OCI-LY3 (cell line): ENCODE measurements around the gene RNF168.
"Not testable (repeated sequence)": the region's sequence is repeated elsewhere in the genome, so short reads cannot be mapped to it uniquely, and the experiment has no call there.

Experiments
- H2AFZ ChIP-seq: fragments of 200-600, 300-600 bp; shearing (Covaris generic); 2 replicates; pipeline ENCODE4 v1.6.0; 2014; ENCODE audit warnings: antibody characterized with exemption, low read depth, low read length
- H3K27ac ChIP-seq: fragments of 200-600, 300-600 bp; sonication (generic); 2 replicates; pipeline ENCODE4 v1.5.1; 2014; ENCODE audit warnings: mild to moderate bottlenecking, low read length, moderate library complexity, mixed read lengths
- H3K27me3 ChIP-seq: fragments of 200-600, 300-600 bp; sonication (generic); 2 replicates; pipeline ENCODE4 v1.6.1; 2014; ENCODE audit warnings: low read depth, low read length, mixed read lengths
- H3K36me3 ChIP-seq: fragments of 200-600, 300-600 bp; sonication (generic); replicated peaks from 2 replicates; pipeline ENCODE3; 2014; ENCODE audit warnings: low read depth, low read length, mixed read lengths
- H3K4me1 ChIP-seq: fragments of 300-600, 200-600 bp; sonication (generic); 2 replicates; pipeline ENCODE4 v1.6.1; 2014; ENCODE audit warnings: low read length, mixed read lengths
- H3K4me2 ChIP-seq: fragments of 200-600, 300-600 bp; sonication (generic); 2 replicates; pipeline ENCODE4 v1.6.1; 2014; ENCODE audit warnings: low read length, mixed read lengths
- H3K4me3 ChIP-seq: fragments of 300-600, 200-600 bp; sonication (generic); 2 replicates; pipeline ENCODE4 v1.5.1; 2014; ENCODE audit warnings: antibody characterized with exemption, mild to moderate bottlenecking, low read length, moderate library complexity
- H3K79me2 ChIP-seq: fragments of 300-600, 200-600 bp; shearing (Covaris generic); 2 replicates; pipeline ENCODE4 v1.6.1; 2014; ENCODE audit warnings: mild to moderate bottlenecking, low read length, mixed read lengths
- H3K9ac ChIP-seq: fragments of 300-600, 200-600 bp; shearing (Covaris generic); 2 replicates; pipeline ENCODE4 v1.6.0; 2014; ENCODE audit warnings: mild to moderate bottlenecking, low read length, moderate library complexity
- H3K9me3 ChIP-seq: fragments of 200-600, 300-600 bp; shearing (Covaris generic); 2 replicates; pipeline ENCODE4 v1.6.1; 2014; ENCODE audit warnings: low read length, mixed read lengths; ENCODE audit not compliant: insufficient read depth
- H4K20me1 ChIP-seq: fragments of 200-600, 300-600 bp; sonication (generic); 2 replicates; pipeline ENCODE4 v1.6.1; 2016; ENCODE audit warnings: low read length, mixed read lengths; ENCODE audit not compliant: insufficient read depth
- CTCF ChIP-seq: fragments of 200-600, 300-600 bp; sonication (generic); IDR thresholded peaks from 2 replicates; pipeline ENCODE4 v1.5.1; 2014; ENCODE audit warnings: antibody characterized with exemption, low read length, low read depth
- EZH2phosphoT487 ChIP-seq: fragments of 200-600 bp; shearing (Covaris generic); IDR thresholded peaks from 2 replicates; pipeline ENCODE4 v1.6.1; 2018; ENCODE audit warnings: antibody characterized with exemption, mixed run types, low read depth

Gene RNF168

GRCh38 chr3:196432137-196432879 is 71.3 kb downstream of the RNF168 start, which contains the start of gene UBXN7:
TSS of gene UBXN7 (minus strand) at chr3:196432427. CDS start at chr3:196432399, 28 bp downstream.
- Histone ChIP-seq H3K27ac (peak within 1 kb of the TSS; percentile 81), H2AFZ (peak within 1 kb of the TSS; percentile 81), H4K20me1 (peaks cover 31% of the 10 kb centered on the region), H3K4me1 (peaks cover 10% of the 10 kb centered on the region; the same call in 1 of the 2 replicates), H3K4me3 (peak within 1 kb of the TSS; percentile 98), H3K9me3 (no peaks in the 10 kb centered on the region), H3K9ac (peak within 1 kb of the TSS; percentile 92), H3K79me2 (peaks cover 49% of the 10 kb centered on the region), H3K27me3 (no peaks in the 10 kb centered on the region), H3K36me3 (peaks cover 5% of the 10 kb centered on the region), H3K4me2 (peak within 1 kb of the TSS; percentile 72)
- no peak for TF ChIP-seq EZH2phosphoT487
- no peak for TF ChIP-seq CTCF

- Histone ChIP-seq H3K27me3 (no peaks in the 10 kb centered on the region), H3K4me3 (peak overlapping the region; percentile 98), H3K27ac (peak overlapping the region; percentile 81), H3K9ac (peak overlapping the region; percentile 92), H4K20me1 (peaks cover 39% of the 10 kb centered on the region), H3K36me3 (peaks cover 8% of the 10 kb centered on the region), H3K4me1 (peaks cover 10% of the 10 kb centered on the region; the same call in 1 of the 2 replicates), H3K79me2 (peaks cover 58% of the 10 kb centered on the region), H3K9me3 (no peaks in the 10 kb centered on the region), H3K4me2 (peak overlapping the region; percentile 72), H2AFZ (no peak overlapping the region; the same call in 1 of the 2 replicates)
- TF ChIP-seq CTCF (no peak), EZH2phosphoT487 (no peak)
Measured at GRCh38 chr3:196431181-196432136, 72.1 kb downstream of the RNF168 start.

GRCh38 chr3:196428041-196428440 is 75.5 kb downstream of the RNF168 start:
- Histone ChIP-seq H3K9me3 (no peaks in the 10 kb centered on the region), H3K79me2 (peaks cover 92% of the 10 kb centered on the region), H3K27ac (no peak overlapping the region), H4K20me1 (peaks cover 70% of the 10 kb centered on the region), H3K27me3 (no peaks in the 10 kb centered on the region), H3K36me3 (peaks cover 13% of the 10 kb centered on the region), H3K4me2 (no peak overlapping the region), H3K9ac (no peak overlapping the region), H2AFZ (no peak overlapping the region), H3K4me3 (no peak overlapping the region), H3K4me1 (peaks cover 7% of the 10 kb centered on the region; the same call in 1 of the 2 replicates)
- no peak for TF ChIP-seq EZH2phosphoT487
- TF ChIP-seq CTCF, result no peak

GRCh38 chr3:196424421-196424820 is 79.1 kb downstream of the RNF168 start:
- H4K20me1 ChIP-seq, result peaks cover 91% of the 10 kb centered on the region
- not testable (repeated sequence) for H3K4me3 ChIP-seq, H3K27ac ChIP-seq, H3K9me3 ChIP-seq, H3K9ac ChIP-seq, H2AFZ ChIP-seq, H3K4me1 ChIP-seq, H3K27me3 ChIP-seq, H3K4me2 ChIP-seq
- peaks cover 13% of the 10 kb centered on the region for H3K36me3 ChIP-seq
- H3K79me2 ChIP-seq, result peaks cover 100% of the 10 kb centered on the region
